Measurements from ENCODE around the gene ELANE. TPM values are rescaled to one million over a fixed set of nuclear protein-coding genes. Genes with fewer than 3 reads are reported as not detected.
A peak's percentile ranks its signal among the peaks of the same experiment; 100 is the strongest.
"Not testable (repeated sequence)": the region's sequence is repeated elsewhere in the genome, so short reads cannot be mapped to it uniquely, and the experiment has no call there.

ELANE gene
- total and polyA plus RNA-seq, 10 donors = 2.8 to 137 (median 9.8) TPM

- DNase-seq = no peak
Measured at GRCh38 chr19:834216-834615, 17.9 kb upstream of the ELANE start.

GRCh38 chr19:835210-835810, 16.8 kb upstream of the ELANE start:
- 63 to 86% (median 76%) methylated on average over 33 to 36 of the region's 36 CpGs for WGBS, 5 donors
- no peak overlapping the region for H3K4me3 ChIP-seq

More at GRCh38 chr19:834216-834615, 17.9 kb upstream of the ELANE start:
- Histone ChIP-seq H3K27ac (peak overlapping the region in 1 of 8 donors; percentile 22), H3K27me3 (replicated peaks in 1 of 7) (peaks cover 0 to 73% (median 5%) of the 10 kb centered on the region in 7 donors), H3K36me3 (no peaks in the 10 kb centered on the region), H3K4me3 (no peak overlapping the region), H3K9me3 (no peaks in the 10 kb centered on the region), H3K4me1 (peaks cover 0 to 36% (median 5%) of the 10 kb centered on the region in 6 donors)
- TF ChIP-seq CTCF (IDR thresholded peaks at IDR 0.05 in 8 of 11, conservative IDR thresholded peaks at IDR 0.05 in 3 of 11) (no peak), POLR2AphosphoS5 (IDR thresholded peaks at IDR 0.05) (peak in 2 of 3 donors; percentile 64 to 79)
- WGBS, 5 donors = 53 to 64% (median 60%) methylated on average over 24 of the region's 24 CpGs
- intact Hi-C loops (cut with DNase I; ENCODE audit: low total_unique reads) = no loop called here

GRCh38 chr19:840519-841206, 11.4 kb upstream of the ELANE start, which contains the start of gene PRTN3:
Gene PRTN3, plus strand, starts transcription at chr19:840999. Its CDS starts 10 bp downstream, at chr19:841009.
- TF ChIP-seq POLR2A (IDR thresholded peaks at IDR 0.05) (no peak), CTCF (IDR thresholded peaks at IDR 0.05 in 8 of 11, conservative IDR thresholded peaks at IDR 0.05 in 3 of 11) (no peak), POLR2AphosphoS5 (IDR thresholded peaks at IDR 0.05) (no peak)
- 37 to 63% (median 45%) methylated on average over 7 to 24 of the region's 24 CpGs for WGBS, 5 donors
- H3K4me3 ChIP-seq = no peak within 1 kb of the TSS
- H3K36me3 ChIP-seq = no peaks in the 10 kb centered on the region
- H3K27ac ChIP-seq = no peak within 1 kb of the TSS
- peaks cover 0 to 55% (median 21%) of the 10 kb centered on the region in 6 donors for H3K4me1 ChIP-seq
- intact Hi-C loops (cut with DNase I; ENCODE audit: low total_unique reads) = no loop called here
- DNase-seq = peak; percentile 88
- H3K9me3 ChIP-seq = no peaks in the 10 kb centered on the region
- H3K27me3 ChIP-seq (replicated peaks in 1 of 7) = peaks cover 3 to 92% (median 38%) of the 10 kb centered on the region in 7 donors

More at GRCh38 chr19:835210-835810, 16.8 kb upstream of the ELANE start:
- no peak overlapping the region for H3K27ac ChIP-seq
- peaks cover 0 to 40% (median 8%) of the 10 kb centered on the region in 6 donors for H3K4me1 ChIP-seq
- no peaks in the 10 kb centered on the region for H3K9me3 ChIP-seq
- peaks cover 0 to 73% (median 4%) of the 10 kb centered on the region in 7 donors for H3K27me3 ChIP-seq (replicated peaks in 1 of 7)
- H3K36me3 ChIP-seq = no peaks in the 10 kb centered on the region
- no peak for DNase-seq
- TF ChIP-seq POLR2AphosphoS5 (IDR thresholded peaks at IDR 0.05) (no peak), CTCF (IDR thresholded peaks at IDR 0.05 in 8 of 11, conservative IDR thresholded peaks at IDR 0.05 in 3 of 11) (no peak), POLR2A (IDR thresholded peaks at IDR 0.05) (no peak)
- intact Hi-C loops (cut with DNase I; ENCODE audit: low total_unique reads) = no loop called here

GRCh38 chr19:842802-843179, 9.3 kb upstream of the ELANE start:
- peaks cover 0 to 62% (median 26%) of the 10 kb centered on the region in 6 donors for H3K4me1 ChIP-seq
- H3K9me3 ChIP-seq; H3K36me3 ChIP-seq; intact Hi-C loops (cut with DNase I; ENCODE audit: low total_unique reads); DNase-seq; H3K27ac ChIP-seq; H3K4me3 ChIP-seq: not testable (repeated sequence)
- peaks cover 3 to 95% (median 51%) of the 10 kb centered on the region in 7 donors for H3K27me3 ChIP-seq (replicated peaks in 1 of 7)
- WGBS, 5 donors = 72 to 89% (median 81%) methylated on average over 6 to 7 of the region's 7 CpGs
